Heart left ventricle (tissue), 16 donors: ENCODE results near the gene CCSER1. TPM values are rescaled to one million over a fixed set of nuclear protein-coding genes. Genes with fewer than 3 reads are reported as not detected.

Experiments
- ATAC-seq, 4 donors: fragments of 200-7000 bp; cut with Tn5 transposase; one replicate each; pipeline ENCODE4 v1.9.1; 2020 to 2022; ENCODE audit warnings: moderate library complexity in 4 of 4, mild to moderate bottlenecking in 3 of 4, moderate number of reproducible peaks in 1 of 4
- DNase-seq, 5 donors: peaks; one replicate each; pipeline ENCODE4 v3.0.0-alpha.2; 2020
- H3K27ac ChIP-seq, 12 donors: fragments of 200-600 bp; sonication (generic) in 4 of 12; one replicate each; pipeline versions ENCODE4 v1.5.0 to v1.8.0; 2016 to 2022; ENCODE audit warnings: mild to moderate bottlenecking in 2 of 12
- H3K27me3 ChIP-seq, 9 donors: fragments of 200-600 bp; sonication (generic) in 2 of 9; one replicate each; pipeline versions ENCODE4 v1.5.1 to v1.8.0; 2016 to 2022; ENCODE audit warnings: mild to moderate bottlenecking in 3 of 9
- H3K36me3 ChIP-seq, 9 donors: fragments of 200-600 bp; sonication (generic) in 2 of 9; one replicate each; pipeline versions ENCODE4 v1.5.0 to v1.8.0; 2018 to 2022; ENCODE audit warnings: mild to moderate bottlenecking in 2 of 9
- H3K4me1 ChIP-seq, 12 donors: fragments of 200-600 bp; sonication (generic) in 4 of 12; one replicate each; pipeline versions ENCODE4 v1.5.0 to v1.8.0; 2016 to 2022; ENCODE audit warnings: mild to moderate bottlenecking in 3 of 12
- H3K4me3 ChIP-seq, 12 donors: fragments of 200-600 bp; sonication (generic) in 4 of 12; one replicate each; pipeline versions ENCODE4 v1.5.0 to v1.8.0; 2017 to 2022; ENCODE audit warnings: mild to moderate bottlenecking in 9 of 12, moderate library complexity in 4 of 12
- H3K9me3 ChIP-seq, 12 donors: fragments of 200-600 bp; sonication (generic) in 4 of 12; one replicate each; pipeline versions ENCODE4 v1.5.0 to v1.8.0; 2016 to 2022; ENCODE audit warnings: mild to moderate bottlenecking in 1 of 12
- CTCF ChIP-seq, 12 donors: fragments of 200-600 bp; sonication (generic) in 4 of 12; IDR thresholded peaks; one replicate each; pipeline versions ENCODE4 v1.5.0 to v1.8.0; 2018 to 2022; ENCODE audit warnings: antibody characterized with exemption in 12 of 12, mild to moderate bottlenecking in 5 of 12
- POLR2A ChIP-seq, 2 donors: fragments of 450-650 bp; IDR thresholded peaks; one replicate each; pipeline ENCODE4 v1.6.1; 2017; ENCODE audit warnings: antibody characterized with exemption in 2 of 2, mild to moderate bottlenecking in 2 of 2, moderate library complexity in 2 of 2
- WGBS, 4 donors: extraction: QIAGEN DNeasy Blood & Tissue Kit in 2 of 4; methylation state at CpG; one replicate each; pipeline versions ENCODE4 v1.1.5 to v1.1.7; 2013 to 2018; 5-methylcytosine and 5-hydroxymethylcytosine counted together
- intact Hi-C, 10 donors: fragments of 100-400 bp; cut with DNase I; formaldehyde crosslinking; loops; one replicate each; pipeline versions ENCODE4 v1.11.1 to v1.14.2; 2022
- polyA plus RNA-seq, 2 donors: library from polyadenylated mRNA; stranded (reverse); fragments of 200-250 nt; gene quantifications; one replicate each; pipeline ENCODE4 v1.2.3, GENCODE V29; 2013
- total RNA-seq, 9 donors: library from RNA; depleted of rRNA in 2 of 9; stranded (reverse); fragments of >200 nt in 2 of 9; fragmentation: NEBNext Ultra II Directional in 3 of 9; extraction: Animal tissue kit (Norgen Biotek cat#: 25700) in 3 of 9; gene quantifications; one replicate each; pipeline versions ENCODE4 v1.1.0 to v1.2.4, GENCODE V29; 2016 to 2023
- donor health status: ischemic (EF 13 %, LVEDD 7.1; RV severe dilation, severe dysfunction).
- donor health status: healthy with polysubstance abuse.
- donor health status: DM: no; HTN: yes; CAD: no.
- donor health status: DM: no; HTN: no; CAD: no.
- donor health status: ischemic (EF 25% LVEDD 6.9; RV normal size, moderate dysfunction).
- donor health status: ischemic (EF 25% LVEDD 5.7; RV mildly dilated, moderate dysfunction).
- donor health status: healthy.
- donor health status: DM: yes; HTN: yes; CAD: no.
- donor health status: ischemic (EF 35%, LVEDD 5.7; RV mildly dilated, moderate dysfunction).
- donor health status: nonischemic (EF 11% LVEDD 7.7; RV severe dilation, severe dysfunction).
- donor health status: DM: yes; HTN: yes; CAD: no.
- donor health status: PGD.
- donor health status: ischemic (EF 29% LVEDD 5.4; RV normal size, mild dysfunction).
- donor health status: nonischemic (EF 23%, LVEDD 6.1; RV moderate dilation, normal function).

Gene CCSER1
- total and polyA plus RNA-seq, 11 donors = 2.5 to 15.8 (median 12.2) TPM

GRCh38 chr4:90922174-90922573, 795.0 kb downstream of the CCSER1 start:
- Histone ChIP-seq H3K36me3 (no peaks in the 10 kb centered on the region), H3K27me3 (no peaks in the 10 kb centered on the region), H3K4me3 (no peak overlapping the region), H3K27ac (no peak overlapping the region), H3K4me1 (no peaks in the 10 kb centered on the region), H3K9me3 (no peaks in the 10 kb centered on the region)
- intact Hi-C loops = no loop called here
- ATAC-seq = no peak
- 67 to 79% (median 76%) methylated on average over 2 of the region's 2 CpGs for WGBS, 4 donors
- no peak for DNase-seq
- TF ChIP-seq CTCF (IDR thresholded peaks at IDR 0.05) (no peak), POLR2A (IDR thresholded peaks at IDR 0.05) (no peak)

GRCh38 chr4:90926957-90927356, 799.8 kb downstream of the CCSER1 start:
- ATAC-seq = no peak
- Histone ChIP-seq H3K4me1 (no peaks in the 10 kb centered on the region), H3K4me3 (no peak overlapping the region), H3K9me3 (no peaks in the 10 kb centered on the region), H3K36me3 (no peaks in the 10 kb centered on the region), H3K27ac (no peak overlapping the region), H3K27me3 (no peaks in the 10 kb centered on the region)
- intact Hi-C loops = no loop called here
- TF ChIP-seq POLR2A (IDR thresholded peaks at IDR 0.05) (no peak), CTCF (IDR thresholded peaks at IDR 0.05) (no peak)
- no peak for DNase-seq

DNA sequence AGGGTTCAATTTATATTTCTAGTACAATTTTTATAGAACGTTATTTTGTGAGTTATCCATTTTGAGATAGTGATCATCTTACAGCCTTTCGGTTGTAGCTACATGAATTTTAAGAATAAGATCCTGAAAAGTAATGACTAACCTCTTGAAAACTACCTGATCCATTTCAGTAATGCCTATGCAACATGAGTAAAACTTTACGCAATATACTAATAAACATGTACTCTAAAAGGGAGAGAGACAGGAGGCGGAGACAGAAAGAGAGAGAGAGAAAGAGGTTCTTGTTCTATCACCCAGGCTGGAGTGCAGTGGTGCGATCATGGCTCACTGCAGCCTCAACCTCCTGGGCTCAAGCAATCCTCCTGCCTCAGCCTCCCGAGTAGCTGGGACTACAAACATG, 816.1 kb downstream of the CCSER1 start:
- Histone ChIP-seq H3K27me3 (no peaks in the 10 kb centered on the region), H3K4me3 (no peak overlapping the region), H3K27ac (no peak overlapping the region), H3K4me1 (no peaks in the 10 kb centered on the region), H3K36me3 (no peaks in the 10 kb centered on the region), H3K9me3 (no peaks in the 10 kb centered on the region)
- 85 to 92% (median 91%) methylated on average over 6 of the region's 6 CpGs for WGBS, 4 donors
- DNase-seq = no peak
- no peak for ATAC-seq
- intact Hi-C loops = no loop called here
- TF ChIP-seq POLR2A (IDR thresholded peaks at IDR 0.05) (no peak), CTCF (IDR thresholded peaks at IDR 0.05) (no peak)

DNA sequence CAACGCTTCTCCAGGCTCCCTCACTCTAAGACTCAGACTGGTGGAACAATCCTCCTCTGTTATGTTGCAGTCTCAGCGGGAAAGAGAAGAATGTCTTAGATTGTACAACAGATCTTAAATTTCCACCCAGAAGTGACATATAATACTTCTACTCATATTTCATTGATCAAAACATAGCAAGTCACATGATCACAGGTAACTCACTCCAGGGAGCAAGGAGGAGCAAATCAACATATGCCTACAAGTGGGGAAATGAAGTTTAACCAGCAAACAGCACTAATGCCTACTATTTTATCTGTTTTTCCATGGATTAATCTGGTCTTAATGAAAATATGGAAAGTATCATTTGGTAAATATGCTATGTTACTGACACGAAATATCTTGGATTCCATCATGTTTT, 819.8 kb downstream of the CCSER1 start:
- ATAC-seq (no peak), DNase-seq (no peak)
- no peak overlapping the region for H3K27ac ChIP-seq
- H3K4me1 ChIP-seq = no peaks in the 10 kb centered on the region
- no peak for TF ChIP-seq CTCF (IDR thresholded peaks at IDR 0.05)
- no peak for TF ChIP-seq POLR2A (IDR thresholded peaks at IDR 0.05)
- no peaks in the 10 kb centered on the region for H3K27me3 ChIP-seq
- intact Hi-C loops = no loop called here
- 68 to 86% (median 76%) methylated on average over 3 of the region's 3 CpGs for WGBS, 4 donors
- no peak overlapping the region for H3K4me3 ChIP-seq
- H3K36me3 ChIP-seq = no peaks in the 10 kb centered on the region
- H3K9me3 ChIP-seq = no peaks in the 10 kb centered on the region
